ENCODE data around the gene KRTAP10-11. TPM values are rescaled to one million over a fixed set of nuclear protein-coding genes. Genes with fewer than 3 reads are reported as not detected.

The KRTAP10-11 gene
- total and polyA plus RNA-seq, 2 donors (not counting 1 experiment from before 2014, with no cell fraction given), result not detected

DNA sequence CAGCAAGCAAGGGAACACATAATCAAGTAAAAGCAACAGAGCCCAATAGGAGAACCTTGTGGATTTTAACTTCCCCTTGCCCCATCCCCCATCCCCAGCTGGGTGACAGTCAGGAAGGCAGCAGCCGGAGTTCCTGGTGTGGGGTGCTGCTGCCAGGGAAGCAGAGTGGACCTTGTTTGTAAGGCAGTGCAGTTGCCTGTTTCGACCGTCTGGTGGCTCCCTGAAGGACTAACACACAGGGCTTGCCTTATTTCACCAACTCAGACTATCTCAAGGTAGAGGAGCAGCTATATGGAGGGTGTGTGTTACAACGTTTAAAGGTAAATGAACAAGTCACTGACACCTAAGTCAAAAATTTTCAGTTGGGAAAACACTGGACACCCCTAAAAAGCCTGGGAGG, 27.7 kb upstream of the KRTAP10-11 start:
- H3K27me3 Mint-ChIP-seq, result peaks cover 7% of the 10 kb centered on the region
- no CpG with 5 or more reads among the region's 4 CpGs for WGBS (ENCODE audit: insufficient coverage)
- Histone ChIP-seq H2AFZ (ENCODE audit: insufficient read depth, low read depth, low read length, poor library complexity, severe bottlenecking) (peak overlapping the region; percentile 75), H3K4me1 (ENCODE audit: control insufficient read depth in 2 of 2, insufficient read depth in 2 of 2, low read length in 2 of 2) (peaks cover 11 to 13% of the 10 kb centered on the region in 2 donors), H3K27ac (ENCODE audit: low read length in 2 of 2) (peak overlapping the region in 1 of 2 donors; percentile 63), H3K27me3 (replicated peaks in 1 of 4; ENCODE audit: control extremely low read depth in 1 of 4, control insufficient read depth in 3 of 4, insufficient read depth in 4 of 4, low read length in 3 of 4) (peaks cover 0 to 3% (median 1%) of the 10 kb centered on the region in 4 experiments), H3K4me2 (replicated peaks; ENCODE audit: low read depth, low read length, poor library complexity, severe bottlenecking) (peak overlapping the region; percentile 41), H3K79me2 (ENCODE audit: control insufficient read depth, insufficient read depth, low read length) (no peaks in the 10 kb centered on the region), H3K9ac (ENCODE audit: low read length) (peak overlapping the region; percentile 21), H3K9me3 (ENCODE audit: control extremely low read depth in 1 of 3, control insufficient read depth in 2 of 3, insufficient read depth in 1 of 3, low read length in 2 of 3) (peaks cover 0 to 30% (median 8%) of the 10 kb centered on the region in 3 donors), H4K20me1 (ENCODE audit: control insufficient read depth, insufficient read depth, low read length, poor library complexity, severe bottlenecking) (no peaks in the 10 kb centered on the region), H3K36me3 (replicated peaks in 1 of 2; ENCODE audit: control extremely low read depth in 1 of 2, control insufficient read depth in 1 of 2, extremely low read depth in 1 of 2, insufficient read depth in 2 of 2, low read length in 1 of 2) (no peaks in the 10 kb centered on the region), H3K4me3 (ENCODE audit: control extremely low read depth in 1 of 5, extremely low read depth in 1 of 5, insufficient read depth in 1 of 5, low read depth in 2 of 5, low read length in 4 of 5) (no peak overlapping the region)
- no peak overlapping the region for H3K4me3 Mint-ChIP-seq
- TF ChIP-seq, protein P1, sequence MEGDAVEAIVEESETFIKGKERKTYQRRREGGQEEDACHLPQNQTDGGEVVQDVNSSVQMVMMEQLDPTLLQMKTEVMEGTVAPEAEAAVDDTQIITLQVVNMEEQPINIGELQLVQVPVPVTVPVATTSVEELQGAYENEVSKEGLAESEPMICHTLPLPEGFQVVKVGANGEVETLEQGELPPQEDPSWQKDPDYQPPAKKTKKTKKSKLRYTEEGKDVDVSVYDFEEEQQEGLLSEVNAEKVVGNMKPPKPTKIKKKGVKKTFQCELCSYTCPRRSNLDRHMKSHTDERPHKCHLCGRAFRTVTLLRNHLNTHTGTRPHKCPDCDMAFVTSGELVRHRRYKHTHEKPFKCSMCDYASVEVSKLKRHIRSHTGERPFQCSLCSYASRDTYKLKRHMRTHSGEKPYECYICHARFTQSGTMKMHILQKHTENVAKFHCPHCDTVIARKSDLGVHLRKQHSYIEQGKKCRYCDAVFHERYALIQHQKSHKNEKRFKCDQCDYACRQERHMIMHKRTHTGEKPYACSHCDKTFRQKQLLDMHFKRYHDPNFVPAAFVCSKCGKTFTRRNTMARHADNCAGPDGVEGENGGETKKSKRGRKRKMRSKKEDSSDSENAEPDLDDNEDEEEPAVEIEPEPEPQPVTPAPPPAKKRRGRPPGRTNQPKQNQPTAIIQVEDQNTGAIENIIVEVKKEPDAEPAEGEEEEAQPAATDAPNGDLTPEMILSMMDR (IDR thresholded peaks at IDR 0.05), result no peak
- no peak for TF ChIP-seq EZH2 (IDR thresholded peaks at IDR 0.05; ENCODE audit: borderline replicate concordance, insufficient read depth, low read depth, low read length, poor library complexity, severe bottlenecking)
- no peak for DNase-seq
- ATAC-seq (ENCODE audit: low read depth), result no peak
- intact Hi-C loops (cut with micrococcal nuclease), result no loop called here
- H3K4me1 Mint-ChIP-seq, result peaks cover 14% of the 10 kb centered on the region
- H3K27ac Mint-ChIP-seq, result peak overlapping the region; percentile 74
- POLR2A ChIA-PET, result no interaction called here
- CTCF ChIA-PET, result no interaction called here
- H3K9me3 Mint-ChIP-seq (ENCODE audit: insufficient read depth), result peaks cover 22% of the 10 kb centered on the region

DNA sequence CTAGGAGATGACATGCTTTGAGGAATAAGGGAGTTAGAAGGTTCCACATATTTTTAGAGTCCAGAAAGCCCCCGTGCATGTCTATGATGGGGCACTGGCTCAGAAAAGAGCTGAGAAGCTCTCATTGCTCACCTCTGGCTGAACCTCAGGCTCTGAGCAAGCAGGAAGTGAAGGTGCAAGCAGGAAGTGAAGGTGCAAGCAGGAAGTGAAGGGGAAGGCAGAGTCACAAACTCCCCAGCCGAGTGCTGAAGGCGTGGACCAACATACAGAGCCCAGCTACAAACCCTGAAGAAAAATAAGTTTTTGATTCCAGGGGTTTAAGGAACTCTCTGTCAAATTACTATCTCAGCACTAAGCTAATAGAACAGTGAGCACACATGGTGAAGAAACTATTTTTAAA, 27.3 kb upstream of the KRTAP10-11 start:
- Mint-ChIP-seq H3K4me1 (peaks cover 14% of the 10 kb centered on the region), H3K9me3 (ENCODE audit: insufficient read depth) (peaks cover 22% of the 10 kb centered on the region), H3K4me3 (no peak overlapping the region), H3K27ac (peak overlapping the region; percentile 74), H3K27me3 (peaks cover 7% of the 10 kb centered on the region)
- peak overlapping the region; percentile 41 for H3K4me2 ChIP-seq (replicated peaks; ENCODE audit: low read depth, low read length, poor library complexity, severe bottlenecking)
- no peak for TF ChIP-seq EZH2 (IDR thresholded peaks at IDR 0.05; ENCODE audit: borderline replicate concordance, insufficient read depth, low read depth, low read length, poor library complexity, severe bottlenecking)
- TF ChIP-seq, protein P1 (IDR thresholded peaks at IDR 0.05), result no peak
- H3K36me3 ChIP-seq (replicated peaks in 1 of 2; ENCODE audit: control extremely low read depth in 1 of 2, control insufficient read depth in 1 of 2, extremely low read depth in 1 of 2, insufficient read depth in 2 of 2, low read length in 1 of 2), result no peaks in the 10 kb centered on the region
- peak overlapping the region in 1 of 5 experiments; percentile 37 for H3K4me3 ChIP-seq (ENCODE audit: control extremely low read depth in 1 of 5, extremely low read depth in 1 of 5, insufficient read depth in 1 of 5, low read depth in 2 of 5, low read length in 4 of 5)
- peaks cover 11 to 13% of the 10 kb centered on the region in 2 donors for H3K4me1 ChIP-seq (ENCODE audit: control insufficient read depth in 2 of 2, insufficient read depth in 2 of 2, low read length in 2 of 2)
- H3K9me3 ChIP-seq (ENCODE audit: control extremely low read depth in 1 of 3, control insufficient read depth in 2 of 3, insufficient read depth in 1 of 3, low read length in 2 of 3), result peaks cover 0 to 30% (median 12%) of the 10 kb centered on the region in 3 donors
- peak; percentile 33 for ATAC-seq (ENCODE audit: low read depth)
- H3K27ac ChIP-seq (ENCODE audit: low read length in 2 of 2), result peak overlapping the region in 1 of 2 donors; percentile 63
- ChIA-PET CTCF (no interaction called here), POLR2A (no interaction called here)
- 88% methylated on average over 1 of the region's 3 CpGs for WGBS (ENCODE audit: insufficient coverage)
- H4K20me1 ChIP-seq (ENCODE audit: control insufficient read depth, insufficient read depth, low read length, poor library complexity, severe bottlenecking), result no peaks in the 10 kb centered on the region
- no peaks in the 10 kb centered on the region for H3K79me2 ChIP-seq (ENCODE audit: control insufficient read depth, insufficient read depth, low read length)
- peak overlapping the region; percentile 75 for H2AFZ ChIP-seq (ENCODE audit: insufficient read depth, low read depth, low read length, poor library complexity, severe bottlenecking)
- intact Hi-C loops (cut with micrococcal nuclease), result no loop called here
- peak overlapping the region; percentile 21 for H3K9ac ChIP-seq (ENCODE audit: low read length)
- H3K27me3 ChIP-seq (replicated peaks in 1 of 4; ENCODE audit: control extremely low read depth in 1 of 4, control insufficient read depth in 3 of 4, insufficient read depth in 4 of 4, low read length in 3 of 4), result peaks cover 0 to 3% (median 1%) of the 10 kb centered on the region in 4 experiments
- DNase-seq, result peak; percentile 18

Measured in B cell (primary cell).